ENCODE measurements around the gene VPS9D1. TPM values are rescaled to one million over a fixed set of nuclear protein-coding genes. Genes with fewer than 3 reads are reported as not detected.

The VPS9D1 gene
- total RNA-seq, 1 donor from 2014 or later: 11.4 TPM

DNA sequence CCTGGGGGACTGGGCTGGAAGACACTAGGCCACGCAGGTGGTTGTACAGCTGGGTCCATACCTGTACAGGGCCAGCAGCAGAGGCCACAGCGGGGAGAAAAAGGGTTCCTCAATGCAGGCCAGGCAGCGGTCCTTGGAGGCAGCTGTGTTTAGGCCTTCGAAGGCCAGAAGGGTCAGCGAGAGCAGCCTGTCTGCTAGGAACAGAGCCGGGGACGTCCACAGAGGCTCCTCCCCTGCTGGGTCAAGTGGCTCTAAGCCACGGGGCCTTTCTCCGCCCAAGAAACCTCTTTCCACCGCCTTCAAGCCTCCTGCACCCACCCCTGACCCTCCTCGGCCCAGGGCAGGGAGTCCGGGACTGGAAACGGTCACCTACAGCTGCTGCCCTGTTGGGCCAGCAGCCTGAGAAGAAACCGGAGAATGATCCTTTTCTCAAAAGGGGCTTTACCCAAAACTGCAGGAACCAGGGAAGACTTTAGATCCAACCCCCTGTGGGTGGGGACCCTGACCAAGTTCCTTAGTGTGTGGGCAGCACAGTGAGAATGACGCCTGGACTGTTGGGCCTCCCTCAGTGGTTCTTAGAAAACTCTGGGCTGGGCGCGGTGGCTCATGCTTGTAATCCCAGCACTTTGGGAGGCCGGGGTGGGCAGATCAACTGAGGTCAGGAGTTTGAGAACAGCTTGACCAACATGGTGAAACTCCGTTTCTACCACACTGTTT lies 10.8 kb downstream of the VPS9D1 start:
- TF ChIP-seq, protein P1, sequence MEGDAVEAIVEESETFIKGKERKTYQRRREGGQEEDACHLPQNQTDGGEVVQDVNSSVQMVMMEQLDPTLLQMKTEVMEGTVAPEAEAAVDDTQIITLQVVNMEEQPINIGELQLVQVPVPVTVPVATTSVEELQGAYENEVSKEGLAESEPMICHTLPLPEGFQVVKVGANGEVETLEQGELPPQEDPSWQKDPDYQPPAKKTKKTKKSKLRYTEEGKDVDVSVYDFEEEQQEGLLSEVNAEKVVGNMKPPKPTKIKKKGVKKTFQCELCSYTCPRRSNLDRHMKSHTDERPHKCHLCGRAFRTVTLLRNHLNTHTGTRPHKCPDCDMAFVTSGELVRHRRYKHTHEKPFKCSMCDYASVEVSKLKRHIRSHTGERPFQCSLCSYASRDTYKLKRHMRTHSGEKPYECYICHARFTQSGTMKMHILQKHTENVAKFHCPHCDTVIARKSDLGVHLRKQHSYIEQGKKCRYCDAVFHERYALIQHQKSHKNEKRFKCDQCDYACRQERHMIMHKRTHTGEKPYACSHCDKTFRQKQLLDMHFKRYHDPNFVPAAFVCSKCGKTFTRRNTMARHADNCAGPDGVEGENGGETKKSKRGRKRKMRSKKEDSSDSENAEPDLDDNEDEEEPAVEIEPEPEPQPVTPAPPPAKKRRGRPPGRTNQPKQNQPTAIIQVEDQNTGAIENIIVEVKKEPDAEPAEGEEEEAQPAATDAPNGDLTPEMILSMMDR (conservative IDR thresholded peaks at IDR 0.05; ENCODE audit: low read depth, low read length): no peak

DNA sequence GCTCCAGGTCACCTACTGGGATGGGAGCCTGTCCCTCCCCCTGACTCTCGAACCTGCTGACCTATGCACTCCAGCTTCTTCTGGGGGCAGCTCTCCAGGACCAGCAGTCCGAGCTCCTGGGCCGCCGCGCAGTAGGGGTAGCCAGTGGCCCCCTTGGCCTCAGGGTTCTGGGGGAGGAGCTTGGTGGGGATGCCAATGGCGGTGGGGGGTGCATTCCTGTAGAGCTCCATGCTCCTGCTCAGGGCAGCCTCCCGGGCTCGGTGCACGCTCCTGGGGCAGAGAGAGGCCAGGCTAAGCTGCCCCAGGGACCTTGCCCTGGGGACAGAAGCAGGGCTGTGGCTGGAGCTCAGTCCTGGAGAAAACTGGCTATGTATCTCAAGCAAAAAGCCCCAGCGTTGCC lies 11.5 kb downstream of the VPS9D1 start:
- TF ChIP-seq, protein P1 (conservative IDR thresholded peaks at IDR 0.05; ENCODE audit: low read depth, low read length): no peak
- H3K4me3 ChIP-seq (ENCODE audit: low read depth, low read length): no peak overlapping the region
- no peak for DNase-seq (ENCODE audit: low read depth)

More for the DNA sequence above, 10.8 kb downstream of the VPS9D1 start:
- no peak overlapping the region for H3K4me3 ChIP-seq (ENCODE audit: low read depth, low read length)
- DNase-seq (ENCODE audit: low read depth): no peak

DNA sequence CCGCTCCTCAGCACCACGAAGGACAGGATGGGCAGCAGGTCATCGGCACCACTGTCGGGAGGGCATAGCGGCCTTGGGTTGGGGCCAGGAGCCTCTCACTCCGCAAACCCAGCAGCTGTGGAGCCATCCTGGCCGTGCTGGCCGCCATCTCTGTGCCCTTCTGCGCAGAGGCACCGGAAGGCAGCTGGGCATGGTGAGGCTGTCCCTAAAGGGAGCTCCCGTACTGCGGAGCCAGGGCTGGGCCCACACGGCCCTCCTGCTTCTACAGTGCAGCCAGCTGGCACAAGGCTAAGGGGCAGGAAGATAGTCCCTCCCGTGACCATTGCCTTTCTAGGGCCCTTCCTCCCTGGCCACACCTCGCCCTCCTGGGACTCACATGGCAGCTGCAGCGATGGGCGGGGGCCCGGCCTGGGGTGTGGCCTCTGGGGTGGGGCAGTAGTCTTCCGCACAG lies 12.2 kb downstream of the VPS9D1 start:
- no peak overlapping the region for H3K4me3 ChIP-seq (ENCODE audit: low read depth, low read length)
- TF ChIP-seq, protein P1 (conservative IDR thresholded peaks at IDR 0.05; ENCODE audit: low read depth, low read length): no peak
- no peak for DNase-seq (ENCODE audit: low read depth)

DNA sequence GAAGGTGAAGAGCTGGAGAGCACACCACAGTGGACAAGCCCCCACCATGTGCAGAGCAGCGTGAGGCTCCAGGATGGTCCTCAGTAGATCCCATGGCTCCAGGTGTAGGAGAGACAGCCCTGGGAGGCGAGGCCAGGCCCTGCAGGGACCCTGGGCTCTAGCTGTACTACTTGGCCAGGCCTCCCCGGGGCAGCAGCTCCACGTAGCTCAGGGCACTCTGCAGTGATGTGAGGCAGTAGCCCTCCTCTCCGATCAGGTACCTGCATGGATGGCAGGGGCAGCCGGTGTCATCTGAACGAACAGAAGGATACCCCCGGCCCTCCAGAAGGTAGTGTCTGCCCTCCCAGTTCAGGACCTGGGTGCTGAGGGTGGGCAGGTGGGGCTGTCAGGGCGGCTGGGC lies 13.0 kb downstream of the VPS9D1 start:
- H3K4me3 ChIP-seq (ENCODE audit: low read depth, low read length): no peak overlapping the region
- TF ChIP-seq, protein P1 (conservative IDR thresholded peaks at IDR 0.05; ENCODE audit: low read depth, low read length): no peak
- DNase-seq (ENCODE audit: low read depth): no peak

DNA sequence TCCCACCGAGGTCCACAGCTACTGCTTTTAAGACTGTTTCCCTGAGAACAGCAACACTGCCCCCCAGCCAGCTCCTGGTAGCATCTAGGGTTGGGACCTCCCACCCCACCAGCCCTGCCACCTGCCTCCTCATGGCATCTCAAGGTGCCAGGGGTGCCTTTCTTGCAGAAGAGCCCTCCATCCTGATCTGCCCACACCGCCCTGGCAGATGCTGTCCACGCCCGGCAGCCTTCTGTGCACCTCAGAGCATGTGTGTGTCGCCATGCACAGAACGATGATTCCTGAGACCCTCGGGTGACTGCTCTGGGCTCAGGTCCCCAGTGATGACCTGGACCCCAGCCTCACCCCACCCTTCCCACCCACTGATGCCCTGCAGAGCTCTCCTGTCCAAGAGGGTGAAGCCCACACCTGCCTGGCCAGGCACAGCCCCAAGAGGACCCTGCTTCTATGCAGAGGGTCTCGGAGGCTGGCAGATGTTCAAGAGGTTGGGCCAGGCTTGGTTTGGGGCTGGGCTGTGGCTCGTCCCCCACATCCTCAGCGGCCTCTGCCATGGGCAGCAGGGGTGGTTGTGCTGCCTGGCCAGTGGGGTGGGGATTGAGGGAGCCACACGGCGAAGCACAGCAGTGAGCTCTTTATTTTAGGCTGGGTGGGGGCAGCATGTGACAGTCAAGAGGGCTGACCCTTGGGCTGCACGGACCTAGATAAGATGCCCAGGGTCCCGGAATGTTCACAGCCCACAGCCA lies 14.0 kb downstream of the VPS9D1 start:
- no peak for DNase-seq (ENCODE audit: low read depth)
- TF ChIP-seq, protein P1 (conservative IDR thresholded peaks at IDR 0.05; ENCODE audit: low read depth, low read length): no peak
- no peak overlapping the region for H3K4me3 ChIP-seq (ENCODE audit: low read depth, low read length)

DNA sequence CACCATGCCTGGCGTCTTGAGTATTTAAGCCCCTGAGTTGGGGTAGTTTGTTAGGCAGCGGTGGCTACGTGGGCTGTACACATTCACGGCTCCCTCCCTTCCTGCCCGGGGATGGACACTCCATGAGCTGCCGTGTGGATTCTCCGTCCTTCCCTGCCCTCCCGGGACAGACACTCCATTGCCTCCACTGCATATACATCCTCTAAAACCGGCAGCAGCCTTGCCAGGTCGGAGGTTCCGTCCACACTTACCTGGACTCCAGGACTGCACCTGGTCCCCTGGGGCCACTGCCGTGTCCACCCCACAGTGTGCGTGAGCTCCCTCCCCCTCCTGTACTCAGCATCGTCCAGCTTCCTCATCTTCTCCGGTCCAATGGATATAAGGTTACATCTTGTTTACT lies 15.7 kb downstream of the VPS9D1 start:
- no peak overlapping the region for H3K4me3 ChIP-seq (ENCODE audit: low read depth, low read length)
- TF ChIP-seq, protein P1 (conservative IDR thresholded peaks at IDR 0.05; ENCODE audit: low read depth, low read length): no peak
- DNase-seq (ENCODE audit: low read depth): no peak
